SK-N-SH (cell line): ENCODE measurements around the gene IL11. TPM values are rescaled to one million over a fixed set of nuclear protein-coding genes. Genes with fewer than 3 reads are reported as not detected.
A peak's percentile ranks its signal among the peaks of the same experiment; 100 is the strongest.

Experiments used
- CTCF ChIA-PET: fragments of 300-600, 350-600 bp; formaldehyde crosslinking; extraction: SDS; loops from one replicate; lab custom pipeline; 2021; lab: Yijun Ruan, JAX
- POLR2A ChIA-PET: fragments of 350-600 bp; sonication (Branson Sonifier 250); formaldehyde crosslinking; extraction: SDS; loops from one replicate; lab custom pipeline; 2020; ENCODE audit warnings: antibody characterized with exemption, inconsistent platforms; lab: Yijun Ruan, JAX
- DNase-seq: peaks from one replicate; pipeline ENCODE4 v3.0.0; 2012
- H2AFZ ChIP-seq: fragments of 200-600 bp; sonication (generic); 2 replicates; pipeline ENCODE4 v1.8.1; 2016; ENCODE audit warnings: antibody characterized with exemption, mild to moderate bottlenecking, low read depth
- H3F3A ChIP-seq: fragments of 200-600 bp; sonication (generic); replicated peaks from 2 replicates; pipeline ENCODE3; 2016; ENCODE audit warnings: antibody characterized with exemption, mild to moderate bottlenecking; ENCODE audit not compliant: insufficient read depth
- H3K27ac ChIP-seq, 2 experiments: fragments of 200-500 bp in 1 of 2; fragments of 200-600 bp in 1 of 2; sonication (Bioruptor generic) in 1 of 2; sonication (generic), shearing (Covaris generic) in 1 of 2; 2 replicates each; pipeline versions ENCODE4 v1.5.1 to v1.6.1; 2014 to 2016; ENCODE audit warnings: low read depth in 2 of 2, inconsistent platforms in 1 of 2, low read length in 1 of 2, mild to moderate bottlenecking in 1 of 2, mixed read lengths in 1 of 2
- H3K27me3 ChIP-seq: fragments of 200-600 bp; sonication (generic), shearing (Covaris generic); 2 replicates; pipeline ENCODE4 v1.6.1; 2016; ENCODE audit warnings: mixed run types; ENCODE audit not compliant: insufficient read depth
- H3K36me3 ChIP-seq, 2 experiments: fragments of 200-500 bp in 1 of 2; fragments of 200-600 bp in 1 of 2; sonication (Bioruptor generic) in 1 of 2; sonication (generic) in 1 of 2; replicated peaks in 1 of 2; 2 replicates each; pipeline versions ENCODE3 to v1.5.1; 2014 to 2016; ENCODE audit warnings: low read length in 1 of 2, mild to moderate bottlenecking in 1 of 2; ENCODE audit not compliant: insufficient read depth in 2 of 2, control insufficient read depth in 1 of 2
- H3K4me1 ChIP-seq, 2 experiments: fragments of 200-500 bp in 1 of 2; fragments of 200-600 bp in 1 of 2; sonication (Bioruptor generic) in 1 of 2; sonication (generic), shearing (Covaris generic) in 1 of 2; 2 replicates each; pipeline versions ENCODE4 v1.5.1 to v1.6.1; 2014 to 2016; ENCODE audit warnings: low read depth in 1 of 2, low read length in 1 of 2, mixed run types in 1 of 2; ENCODE audit not compliant: insufficient read depth in 2 of 2, control insufficient read depth in 1 of 2
- H3K4me2 ChIP-seq: fragments of 200-600 bp; sonication (generic), shearing (Covaris generic); 2 replicates; pipeline ENCODE4 v1.6.1; 2017; ENCODE audit warnings: mixed run types
- H3K4me3 ChIP-seq, 2 experiments: fragments of 200-500 bp in 1 of 2; fragments of 200-600 bp in 1 of 2; sonication (Bioruptor generic) in 1 of 2; sonication (generic), shearing (Covaris generic) in 1 of 2; 2 replicates each; pipeline versions ENCODE4 v1.5.1 to v1.8.1; 2014 to 2016; ENCODE audit warnings: low read depth in 2 of 2, inconsistent platforms in 1 of 2, low read length in 1 of 2, mild to moderate bottlenecking in 1 of 2, mixed read lengths in 1 of 2, moderate library complexity in 1 of 2
- H3K79me2 ChIP-seq: fragments of 200-600 bp; sonication (generic); 2 replicates; pipeline ENCODE4 v1.8.1; 2017; ENCODE audit warnings: mild to moderate bottlenecking; ENCODE audit not compliant: insufficient read depth
- H3K9ac ChIP-seq: fragments of 200-600 bp; sonication (generic); 2 replicates; pipeline ENCODE4 v1.6.1; 2017; ENCODE audit warnings: mixed run types
- H3K9me2 ChIP-seq: fragments of 200-600 bp; sonication (generic); 2 replicates; pipeline ENCODE4 v1.6.1; 2017; ENCODE audit warnings: mixed run types
- H3K9me3 ChIP-seq: fragments of 200-600 bp; sonication (generic); 2 replicates; pipeline ENCODE4 v1.6.1; 2017; ENCODE audit warnings: mixed run types, mild to moderate bottlenecking, moderate library complexity
- H4K20me1 ChIP-seq: fragments of 200-600 bp; sonication (generic); 2 replicates; pipeline ENCODE4 v1.6.1; 2017; ENCODE audit warnings: mild to moderate bottlenecking, mixed run types; ENCODE audit not compliant: insufficient read depth
- CHD2 ChIP-seq: fragments of 150-350 bp; IDR thresholded peaks from 2 replicates; pipeline ENCODE4 v1.6.1; 2018; ENCODE audit warnings: low read length; ENCODE audit not compliant: partially characterized antibody
- EP300 ChIP-seq, 2 experiments: IDR thresholded peaks; 2 replicates each; pipeline versions ENCODE4 v1.4.0 to v1.6.1; 2012; ENCODE audit warnings: borderline replicate concordance in 1 of 2, low read depth in 1 of 2, low read length in 1 of 2
- GATA2 ChIP-seq: sonication (generic); formaldehyde crosslinking; IDR thresholded peaks from 2 replicates; pipeline ENCODE4 v1.5.0; 2020; ENCODE audit warnings: mild to moderate bottlenecking, missing genetic modification reagents
- JUND ChIP-seq: IDR thresholded peaks from 2 replicates; pipeline ENCODE4 v1.4.0; 2012
- MXI1 ChIP-seq: IDR thresholded peaks from 2 replicates; pipeline ENCODE4 v1.6.1; 2012; ENCODE audit warnings: mild to moderate bottlenecking, low read depth, low read length, improper control_type of control experiment
- POLR2AphosphoS5 ChIP-seq: IDR thresholded peaks from 2 replicates; pipeline ENCODE4 v1.6.1; 2012; ENCODE audit warnings: low read depth, low read length
- RCOR1 ChIP-seq: fragments of 150-350 bp; IDR thresholded peaks from 2 replicates; pipeline ENCODE4 v1.6.1; 2017; ENCODE audit warnings: antibody characterized with exemption, low read length
- RXRA ChIP-seq: IDR thresholded peaks from 2 replicates; pipeline ENCODE4 v1.4.0; 2012; ENCODE audit warnings: low read depth, mild to moderate bottlenecking, borderline replicate concordance
- SIN3A ChIP-seq: IDR thresholded peaks from 2 replicates; pipeline ENCODE4 v1.6.1; 2012; ENCODE audit warnings: low read depth, mild to moderate bottlenecking, low read length, moderate library complexity, borderline replicate concordance
- SMC3 ChIP-seq: IDR thresholded peaks from 2 replicates; pipeline ENCODE4 v1.6.1; 2012; ENCODE audit warnings: low read depth, low read length, improper control_type of control experiment
- TEAD4 ChIP-seq: IDR thresholded peaks from 2 replicates; pipeline ENCODE4 v1.4.0; 2012; ENCODE audit warnings: mild to moderate bottlenecking, borderline replicate concordance; ENCODE audit not compliant: insufficient read depth
- WGBS: methylation state at CpG from one replicate; pipeline ENCODE4 v1.1.6; 2017; ENCODE audit warnings: low lambda C conversion rate; 5-methylcytosine and 5-hydroxymethylcytosine counted together
- polyA plus RNA-seq, 3 experiments: library from polyadenylated mRNA; depleted of rRNA; stranded (reverse); fragments of >200 nt; gene quantifications; 2 replicates each; pipeline ENCODE4 v1.2.3, GENCODE V29; 2012
- TF ChIP-seq, protein P1 (sequence below): IDR thresholded peaks from 2 replicates; pipeline ENCODE4 v1.4.0; 2012; ENCODE audit warnings: low read depth
- TF ChIP-seq, protein P2 (sequence below): fragments of 150-350 bp; IDR thresholded peaks from 2 replicates; pipeline ENCODE4 v1.6.1; 2017; ENCODE audit warnings: antibody characterized with exemption, low read length, low read depth, borderline replicate concordance
- TF ChIP-seq, protein P3 (sequence below): IDR thresholded peaks from 2 replicates; pipeline ENCODE4 v1.4.0; 2012; ENCODE audit warnings: low read depth, borderline replicate concordance
- TF ChIP-seq, protein P4 (sequence below): IDR thresholded peaks from 2 replicates; pipeline ENCODE4 v1.6.1; 2012; ENCODE audit warnings: mild to moderate bottlenecking, low read depth, low read length, moderate library complexity
- TF ChIP-seq, protein P5 (sequence below): fragments of 150-350 bp; IDR thresholded peaks from 2 replicates; pipeline ENCODE4 v1.6.1; 2016; ENCODE audit warnings: mild to moderate bottlenecking, low read depth, low read length

The IL11 gene
- polyA plus RNA-seq, 1 of the 3 experiments (the other 2 are of a cell fraction): 13.2 TPM

DNA sequence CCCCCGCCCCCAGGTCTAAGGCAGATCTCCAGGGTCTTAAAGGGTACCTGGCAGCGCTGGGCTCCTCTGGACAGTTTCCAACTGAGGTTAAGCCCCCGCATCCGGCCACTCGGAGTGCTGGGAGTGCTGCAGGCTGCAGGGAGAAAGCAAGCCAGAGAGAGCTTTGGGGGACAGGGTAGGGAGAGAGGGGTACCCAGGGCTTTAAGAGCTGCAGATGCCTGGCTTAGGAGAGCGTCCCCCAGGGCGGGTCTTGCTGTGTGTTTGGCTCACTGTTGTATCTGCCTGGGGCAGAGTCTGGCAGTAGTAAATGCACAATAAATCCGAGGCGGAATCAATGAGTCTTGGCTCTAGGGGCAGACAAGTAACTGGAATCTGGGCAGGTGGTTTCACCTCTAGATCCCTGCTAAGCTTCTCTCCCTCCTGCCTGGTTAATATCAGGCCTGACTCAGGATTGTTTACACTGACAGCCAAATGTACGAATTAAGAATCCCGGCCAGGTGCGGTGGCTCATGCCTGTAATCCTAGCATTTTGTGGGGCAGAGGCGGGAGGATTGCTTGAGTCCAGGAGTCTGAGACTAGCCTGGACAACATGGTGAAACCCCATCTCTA lies 14.9 kb downstream of the IL11 start:
- ChIA-PET CTCF (interaction anchor here (1.0 to 2.6 kb wide), 3 partner anchors 29 to 63 kb away, joined by 4 to 8 read pairs (median 8); partner anchors contain the start of gene TMEM238), POLR2A (interaction anchor here (1.2 kb wide), 1 partner anchor 14 kb away, joined by 4 read pairs; no protein-coding TSS in a partner anchor)
- TF ChIP-seq TEAD4 (no peak), GATA2 (CRISPR knock-in tag) (no peak), SMC3 (no peak), RCOR1 (no peak), RXRA (no peak), POLR2AphosphoS5 (no peak), JUND (no peak), MXI1 (no peak), SIN3A (no peak), EP300 (IDR thresholded peaks at IDR 0.05; ENCODE audit: borderline replicate concordance in 1 of 2, low read depth in 1 of 2, low read length in 1 of 2) (no peak), CHD2 (no peak)
- TF ChIP-seq, protein P1, sequence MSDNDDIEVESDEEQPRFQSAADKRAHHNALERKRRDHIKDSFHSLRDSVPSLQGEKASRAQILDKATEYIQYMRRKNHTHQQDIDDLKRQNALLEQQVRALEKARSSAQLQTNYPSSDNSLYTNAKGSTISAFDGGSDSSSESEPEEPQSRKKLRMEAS: no peak
- TF ChIP-seq, protein P2, sequence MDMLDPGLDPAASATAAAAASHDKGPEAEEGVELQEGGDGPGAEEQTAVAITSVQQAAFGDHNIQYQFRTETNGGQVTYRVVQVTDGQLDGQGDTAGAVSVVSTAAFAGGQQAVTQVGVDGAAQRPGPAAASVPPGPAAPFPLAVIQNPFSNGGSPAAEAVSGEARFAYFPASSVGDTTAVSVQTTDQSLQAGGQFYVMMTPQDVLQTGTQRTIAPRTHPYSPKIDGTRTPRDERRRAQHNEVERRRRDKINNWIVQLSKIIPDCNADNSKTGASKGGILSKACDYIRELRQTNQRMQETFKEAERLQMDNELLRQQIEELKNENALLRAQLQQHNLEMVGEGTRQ: no peak
- TF ChIP-seq, protein P3, sequence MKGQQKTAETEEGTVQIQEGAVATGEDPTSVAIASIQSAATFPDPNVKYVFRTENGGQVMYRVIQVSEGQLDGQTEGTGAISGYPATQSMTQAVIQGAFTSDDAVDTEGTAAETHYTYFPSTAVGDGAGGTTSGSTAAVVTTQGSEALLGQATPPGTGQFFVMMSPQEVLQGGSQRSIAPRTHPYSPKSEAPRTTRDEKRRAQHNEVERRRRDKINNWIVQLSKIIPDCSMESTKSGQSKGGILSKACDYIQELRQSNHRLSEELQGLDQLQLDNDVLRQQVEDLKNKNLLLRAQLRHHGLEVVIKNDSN: no peak
- TF ChIP-seq, protein P4, sequence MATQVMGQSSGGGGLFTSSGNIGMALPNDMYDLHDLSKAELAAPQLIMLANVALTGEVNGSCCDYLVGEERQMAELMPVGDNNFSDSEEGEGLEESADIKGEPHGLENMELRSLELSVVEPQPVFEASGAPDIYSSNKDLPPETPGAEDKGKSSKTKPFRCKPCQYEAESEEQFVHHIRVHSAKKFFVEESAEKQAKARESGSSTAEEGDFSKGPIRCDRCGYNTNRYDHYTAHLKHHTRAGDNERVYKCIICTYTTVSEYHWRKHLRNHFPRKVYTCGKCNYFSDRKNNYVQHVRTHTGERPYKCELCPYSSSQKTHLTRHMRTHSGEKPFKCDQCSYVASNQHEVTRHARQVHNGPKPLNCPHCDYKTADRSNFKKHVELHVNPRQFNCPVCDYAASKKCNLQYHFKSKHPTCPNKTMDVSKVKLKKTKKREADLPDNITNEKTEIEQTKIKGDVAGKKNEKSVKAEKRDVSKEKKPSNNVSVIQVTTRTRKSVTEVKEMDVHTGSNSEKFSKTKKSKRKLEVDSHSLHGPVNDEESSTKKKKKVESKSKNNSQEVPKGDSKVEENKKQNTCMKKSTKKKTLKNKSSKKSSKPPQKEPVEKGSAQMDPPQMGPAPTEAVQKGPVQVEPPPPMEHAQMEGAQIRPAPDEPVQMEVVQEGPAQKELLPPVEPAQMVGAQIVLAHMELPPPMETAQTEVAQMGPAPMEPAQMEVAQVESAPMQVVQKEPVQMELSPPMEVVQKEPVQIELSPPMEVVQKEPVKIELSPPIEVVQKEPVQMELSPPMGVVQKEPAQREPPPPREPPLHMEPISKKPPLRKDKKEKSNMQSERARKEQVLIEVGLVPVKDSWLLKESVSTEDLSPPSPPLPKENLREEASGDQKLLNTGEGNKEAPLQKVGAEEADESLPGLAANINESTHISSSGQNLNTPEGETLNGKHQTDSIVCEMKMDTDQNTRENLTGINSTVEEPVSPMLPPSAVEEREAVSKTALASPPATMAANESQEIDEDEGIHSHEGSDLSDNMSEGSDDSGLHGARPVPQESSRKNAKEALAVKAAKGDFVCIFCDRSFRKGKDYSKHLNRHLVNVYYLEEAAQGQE: no peak
- TF ChIP-seq, protein P5, sequence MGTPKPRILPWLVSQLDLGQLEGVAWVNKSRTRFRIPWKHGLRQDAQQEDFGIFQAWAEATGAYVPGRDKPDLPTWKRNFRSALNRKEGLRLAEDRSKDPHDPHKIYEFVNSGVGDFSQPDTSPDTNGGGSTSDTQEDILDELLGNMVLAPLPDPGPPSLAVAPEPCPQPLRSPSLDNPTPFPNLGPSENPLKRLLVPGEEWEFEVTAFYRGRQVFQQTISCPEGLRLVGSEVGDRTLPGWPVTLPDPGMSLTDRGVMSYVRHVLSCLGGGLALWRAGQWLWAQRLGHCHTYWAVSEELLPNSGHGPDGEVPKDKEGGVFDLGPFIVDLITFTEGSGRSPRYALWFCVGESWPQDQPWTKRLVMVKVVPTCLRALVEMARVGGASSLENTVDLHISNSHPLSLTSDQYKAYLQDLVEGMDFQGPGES: no peak
- DNase-seq: peak; percentile 72
- Histone ChIP-seq H3K9me3 (no peaks in the 10 kb centered on the region), H3K27me3 (peaks cover 38% of the 10 kb centered on the region), H3K4me2 (no peak overlapping the region), H3K36me3 (no peaks in the 10 kb centered on the region), H3F3A (peaks cover 9% of the 10 kb centered on the region), H3K4me1 (peaks cover 0 to 21% of the 10 kb centered on the region in 2 experiments; a peak in 1 of 4 replicates), H3K9ac (no peak overlapping the region), H4K20me1 (no peaks in the 10 kb centered on the region), H3K79me2 (no peaks in the 10 kb centered on the region), H3K4me3 (no peak overlapping the region), H3K27ac (no peak overlapping the region), H3K9me2 (no peaks in the 10 kb centered on the region), H2AFZ (no peak overlapping the region)
- 33% methylated on average over 12 of the region's 13 CpGs for WGBS
